HCT116 (cell line): ENCODE results near the gene IRF2BP2. TPM values are rescaled to one million over a fixed set of nuclear protein-coding genes. Genes with fewer than 3 reads are reported as not detected.

Experiments used
- ATAC-seq: fragments of 200-7000 bp; cut with Tn5 transposase; 2 replicates; pipeline ENCODE4 v1.9.1; 2020; ENCODE audit warnings: mild to moderate bottlenecking, moderate library complexity
- BruUV-seq: library from RNA; stranded (reverse); fragments of 400-500 nt; replicated peaks from 2 replicates; lab custom pipeline; 2021; lab: Mats Ljungman, UMichigan
- CTCF ChIA-PET: fragments of 300-600 bp; sonication (Branson Sonifier 250); formaldehyde crosslinking; loops from one replicate; lab custom pipeline; 2021; ENCODE audit warnings: antibody characterized with exemption; lab: Charles Lee
- POLR2A ChIA-PET: fragments of 300-600, 350-600 bp; sonication (Branson Sonifier 250); formaldehyde crosslinking; loops from one replicate; lab custom pipeline; 2021; ENCODE audit warnings: antibody characterized with exemption; lab: Charles Lee
- RAD21 ChIA-PET, 2 experiments: fragments of 300-600 bp; sonication (Branson Sonifier 250); formaldehyde crosslinking; loops; one replicate each; lab custom pipeline; 2023; ENCODE audit warnings: low total read pairs in 2 of 2; ENCODE audit not compliant: uncharacterized antibody in 2 of 2, unreplicated experiment in 2 of 2, low non-redundant PET in 1 of 2; lab: Charles Lee
- DNase-seq: peaks from one replicate; pipeline ENCODE4 v3.0.0-alpha.2; 2010; ENCODE audit warnings: low read depth, low spot score
- H2AFZ ChIP-seq: fragments of 200-600 bp; shearing (Covaris generic), sonication (generic); 2 replicates; pipeline ENCODE4 v1.6.1; 2017; ENCODE audit warnings: low read depth, mixed run types, mixed read lengths, antibody characterized with exemption, low read length; ENCODE audit not compliant: poor library complexity, severe bottlenecking
- H3K27ac ChIP-seq: 2 replicates; pipeline ENCODE4 v1.5.1; 2012; ENCODE audit warnings: low read depth, low read length
- H3K27me3 ChIP-seq: fragments of 200-600 bp; sonication (generic); 2 replicates; pipeline ENCODE4 v1.6.1; 2016; ENCODE audit warnings: mixed run types, low read length, mixed read lengths; ENCODE audit not compliant: insufficient read depth
- H3K36me3 ChIP-seq, 2 experiments: fragments of 200-500 bp in 1 of 2; fragments of 200-600 bp in 1 of 2; sonication (Bioruptor generic) in 1 of 2; sonication (generic) in 1 of 2; 2 replicates each; pipeline versions ENCODE4 v1.5.1 to v1.6.1; 2014 to 2016; ENCODE audit warnings: low read length in 2 of 2, inconsistent platforms in 1 of 2, mixed read lengths in 1 of 2, mixed run types in 1 of 2; ENCODE audit not compliant: insufficient read depth in 2 of 2, control insufficient read depth in 1 of 2
- H3K4me1 ChIP-seq, 2 experiments: fragments of 200-600 bp in 1 of 2; sonication (generic) in 1 of 2; 2 replicates each; pipeline versions ENCODE4 v1.5.1 to v1.6.1; 2012 to 2017; ENCODE audit warnings: low read length in 2 of 2, inconsistent platforms in 1 of 2, mild to moderate bottlenecking in 1 of 2, mixed read lengths in 1 of 2, mixed run types in 1 of 2, moderate library complexity in 1 of 2; ENCODE audit not compliant: insufficient read depth in 2 of 2, control insufficient read depth in 1 of 2
- H3K4me2 ChIP-seq: fragments of 200-600 bp; sonication (generic); 2 replicates; pipeline ENCODE4 v1.6.1; 2017; ENCODE audit warnings: mixed run types, low read length, mixed read lengths
- H3K4me3 ChIP-seq, 2 experiments: fragments of 200-600 bp in 1 of 2; sonication (generic) in 1 of 2; replicated peaks in 1 of 2; 2 replicates each; pipeline ENCODE4 v1.5.1; 2011 to 2016; ENCODE audit warnings: low read length in 2 of 2, control low read depth in 1 of 2, low read depth in 1 of 2, mild to moderate bottlenecking in 1 of 2, mixed read lengths in 1 of 2, mixed run types in 1 of 2
- H3K79me2 ChIP-seq: fragments of 200-600 bp; sonication (generic); 2 replicates; pipeline ENCODE4 v1.6.1; 2017; ENCODE audit warnings: mild to moderate bottlenecking, mixed run types, low read length, moderate library complexity, mixed read lengths; ENCODE audit not compliant: insufficient read depth
- H3K9ac ChIP-seq: fragments of 200-600 bp; sonication (generic); 2 replicates; pipeline ENCODE4 v1.6.1; 2016; ENCODE audit warnings: low read length, mixed read lengths
- H3K9me2 ChIP-seq: fragments of 200-600 bp; sonication (generic), shearing (Covaris generic); 2 replicates; pipeline ENCODE4 v1.6.1; 2017; ENCODE audit warnings: mixed run types, mild to moderate bottlenecking, moderate library complexity; ENCODE audit not compliant: insufficient read depth
- H3K9me3 ChIP-seq, 2 experiments: fragments of 200-500 bp in 1 of 2; fragments of 200-600 bp in 1 of 2; sonication (Bioruptor generic) in 1 of 2; sonication (generic) in 1 of 2; 2 replicates each; pipeline ENCODE4 v1.6.1; 2014 to 2017; ENCODE audit warnings: low read length in 2 of 2, mixed read lengths in 2 of 2, inconsistent platforms in 1 of 2, low read depth in 1 of 2, mild to moderate bottlenecking in 1 of 2, mixed run types in 1 of 2, moderate library complexity in 1 of 2; ENCODE audit not compliant: control insufficient read depth in 1 of 2, insufficient read depth in 1 of 2
- H4K20me1 ChIP-seq: fragments of 200-600 bp; sonication (generic), shearing (Covaris generic); 2 replicates; pipeline ENCODE4 v1.6.1; 2017; ENCODE audit warnings: mixed run types, mild to moderate bottlenecking, moderate library complexity; ENCODE audit not compliant: insufficient read depth
- CBX3 ChIP-seq: IDR thresholded peaks from 2 replicates; pipeline ENCODE4 v1.6.1; 2012; ENCODE audit warnings: low read depth
- CEBPB ChIP-seq: IDR thresholded peaks from 2 replicates; pipeline ENCODE4 v1.6.1; 2012; ENCODE audit warnings: low read depth
- EGR1 ChIP-seq: IDR thresholded peaks from 2 replicates; pipeline ENCODE4 v1.6.1; 2012; ENCODE audit warnings: low read depth
- ELF1 ChIP-seq: IDR thresholded peaks from 2 replicates; pipeline ENCODE4 v1.6.1; 2012; ENCODE audit warnings: low read depth, borderline replicate concordance
- EZH2 ChIP-seq: fragments of 200-600 bp; sonication (generic); IDR thresholded peaks from 2 replicates; pipeline ENCODE4 v1.6.1; 2017; ENCODE audit warnings: antibody characterized with exemption, mixed run types
- FOSL1 ChIP-seq: IDR thresholded peaks from 2 replicates; pipeline ENCODE4 v1.6.1; 2012; ENCODE audit warnings: low read depth
- JUND ChIP-seq: IDR thresholded peaks from 2 replicates; pipeline ENCODE4 v1.6.1; 2012
- POLR2A ChIP-seq: IDR thresholded peaks from 2 replicates; pipeline ENCODE4 v1.7.0; 2011; ENCODE audit warnings: borderline replicate concordance; ENCODE audit not compliant: insufficient read depth, insufficient read length; ENCODE audit errors: extremely low read depth
- POLR2AphosphoS5 ChIP-seq: IDR thresholded peaks from 2 replicates; pipeline ENCODE4 v1.6.1; 2011; ENCODE audit warnings: mild to moderate bottlenecking, low read depth, low read length, moderate library complexity
- RAD21 ChIP-seq: IDR thresholded peaks from 2 replicates; pipeline ENCODE4 v1.6.1; 2012; ENCODE audit warnings: low read depth, mild to moderate bottlenecking
- SIN3A ChIP-seq: IDR thresholded peaks from 2 replicates; pipeline ENCODE4 v1.6.1; 2012; ENCODE audit warnings: low read depth
- SRF ChIP-seq: IDR thresholded peaks from 2 replicates; pipeline ENCODE4 v1.6.1; 2012; ENCODE audit warnings: low read depth
- TCF7L2 ChIP-seq: IDR thresholded peaks from 2 replicates; pipeline ENCODE4 v1.7.0; 2011; ENCODE audit warnings: borderline replicate concordance, inconsistent platforms; ENCODE audit not compliant: insufficient read depth, insufficient read length; ENCODE audit errors: extremely low read depth
- ZFX ChIP-seq: fragments of 450-650 bp; IDR thresholded peaks from 2 replicates; pipeline ENCODE4 v1.6.1; 2017
- ZNF274 ChIP-seq: fragments of 200-500 bp; sonication (Bioruptor generic); IDR thresholded peaks from 2 replicates; pipeline ENCODE4 v1.6.1; 2014; ENCODE audit warnings: mild to moderate bottlenecking, low read depth, low read length, inconsistent platforms
- intact Hi-C: fragments of 100-400 bp; cut with micrococcal nuclease; formaldehyde crosslinking; loops from 2 replicates; pipeline ENCODE4 v1.10.0; 2022
- total RNA-seq: library from RNA; stranded (reverse); gene quantifications from one replicate; pipeline ENCODE4 v1.2.1, GENCODE V29; 2021; ENCODE audit not compliant: unreplicated experiment
- TF ChIP-seq, protein P1 (sequence below), 3 experiments: fragments of 200-600 bp in 1 of 3; sonication (generic) in 1 of 3; IDR thresholded peaks in 2 of 3; conservative IDR thresholded peaks in 1 of 3; 2 replicates each; pipeline ENCODE4 v1.5.1; 2012 to 2017; ENCODE audit warnings: low read depth in 2 of 3, low read length in 2 of 3, antibody characterized with exemption in 1 of 3, borderline replicate concordance in 1 of 3, control low read depth in 1 of 3, mild to moderate bottlenecking in 1 of 3, mixed read lengths in 1 of 3, mixed run types in 1 of 3, moderate library complexity in 1 of 3; ENCODE audit not compliant: insufficient read depth in 1 of 3
- TF ChIP-seq, protein P2 (sequence below): IDR thresholded peaks from 2 replicates; pipeline ENCODE4 v1.6.1; 2012; ENCODE audit warnings: low read depth
- TF ChIP-seq, protein P3 (sequence below): IDR thresholded peaks from 2 replicates; pipeline ENCODE4 v1.6.1; 2011; ENCODE audit warnings: mild to moderate bottlenecking, low read length, moderate library complexity; ENCODE audit not compliant: insufficient replicate concordance; ENCODE audit errors: extremely low read depth
- TF ChIP-seq, protein P4 (sequence below): IDR thresholded peaks from 2 replicates; pipeline ENCODE4 v1.6.1; 2012

IRF2BP2 gene
- total RNA-seq, 1 experiment from 2014 or later = 61.3 TPM

DNA sequence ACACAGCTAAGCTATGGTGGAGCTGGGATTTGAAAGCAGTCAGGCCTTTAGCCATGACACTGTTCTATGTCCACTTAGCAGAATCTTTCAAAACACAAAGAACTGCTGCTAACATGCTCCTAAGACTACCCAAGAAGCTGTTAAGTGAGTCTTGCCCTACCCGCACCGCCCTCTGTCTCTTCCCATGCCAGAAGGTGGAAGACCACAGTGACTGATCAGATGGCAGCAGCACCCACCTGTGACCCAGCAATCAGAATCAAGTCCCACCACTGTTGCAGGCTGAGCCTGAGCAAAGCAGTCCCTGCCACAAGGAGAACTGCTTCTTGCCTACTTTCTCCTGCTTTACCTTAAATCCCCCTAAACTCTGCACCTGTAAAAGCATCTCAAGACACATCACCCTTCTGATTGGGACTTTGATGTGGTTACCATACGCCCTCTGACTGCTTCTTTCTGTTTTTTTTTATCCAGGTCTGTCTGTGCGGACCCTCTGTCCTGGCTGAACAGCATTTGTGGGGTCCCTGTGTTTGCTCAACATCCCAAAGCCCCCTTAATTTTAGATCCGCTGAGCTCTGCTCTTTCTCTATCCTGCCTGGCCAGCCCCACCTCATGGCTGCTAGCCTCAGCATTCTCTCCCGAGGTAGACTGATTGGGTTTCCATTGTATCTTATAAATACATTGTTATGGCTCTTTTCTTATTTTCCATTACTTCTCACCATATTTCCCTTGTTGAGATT lies 16.0 kb downstream of the IRF2BP2 start:
- ChIA-PET POLR2A (interaction anchor here (0.7 kb wide), 1 partner anchor 19 kb away, joined by 3 read pairs; no protein-coding TSS in a partner anchor), CTCF (no interaction called here)
- no peak for DNase-seq
- Histone ChIP-seq H3K27me3 (no peaks in the 10 kb centered on the region), H2AFZ (no peak overlapping the region), H3K9me3 (no peaks in the 10 kb centered on the region), H3K9me2 (no peaks in the 10 kb centered on the region)
- TF ChIP-seq TCF7L2 (no peak), SRF (no peak), ZFX (no peak), RAD21 (no peak), CEBPB (no peak), JUND (no peak), CBX3 (no peak), EGR1 (no peak), POLR2A (no peak), FOSL1 (no peak), EZH2 (no peak), SIN3A (no peak), POLR2AphosphoS5 (no peak), ELF1 (no peak), ZNF274 (no peak)
- TF ChIP-seq, protein P1, sequence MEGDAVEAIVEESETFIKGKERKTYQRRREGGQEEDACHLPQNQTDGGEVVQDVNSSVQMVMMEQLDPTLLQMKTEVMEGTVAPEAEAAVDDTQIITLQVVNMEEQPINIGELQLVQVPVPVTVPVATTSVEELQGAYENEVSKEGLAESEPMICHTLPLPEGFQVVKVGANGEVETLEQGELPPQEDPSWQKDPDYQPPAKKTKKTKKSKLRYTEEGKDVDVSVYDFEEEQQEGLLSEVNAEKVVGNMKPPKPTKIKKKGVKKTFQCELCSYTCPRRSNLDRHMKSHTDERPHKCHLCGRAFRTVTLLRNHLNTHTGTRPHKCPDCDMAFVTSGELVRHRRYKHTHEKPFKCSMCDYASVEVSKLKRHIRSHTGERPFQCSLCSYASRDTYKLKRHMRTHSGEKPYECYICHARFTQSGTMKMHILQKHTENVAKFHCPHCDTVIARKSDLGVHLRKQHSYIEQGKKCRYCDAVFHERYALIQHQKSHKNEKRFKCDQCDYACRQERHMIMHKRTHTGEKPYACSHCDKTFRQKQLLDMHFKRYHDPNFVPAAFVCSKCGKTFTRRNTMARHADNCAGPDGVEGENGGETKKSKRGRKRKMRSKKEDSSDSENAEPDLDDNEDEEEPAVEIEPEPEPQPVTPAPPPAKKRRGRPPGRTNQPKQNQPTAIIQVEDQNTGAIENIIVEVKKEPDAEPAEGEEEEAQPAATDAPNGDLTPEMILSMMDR (IDR thresholded peaks at IDR 0.05 in 2 of 3, conservative IDR thresholded peaks at IDR 0.05 in 1 of 3; ENCODE audit: borderline replicate concordance in 1 of 3, insufficient read depth in 1 of 3, low read depth in 2 of 3, low read length in 2 of 3) = no peak
- TF ChIP-seq, protein P2, sequence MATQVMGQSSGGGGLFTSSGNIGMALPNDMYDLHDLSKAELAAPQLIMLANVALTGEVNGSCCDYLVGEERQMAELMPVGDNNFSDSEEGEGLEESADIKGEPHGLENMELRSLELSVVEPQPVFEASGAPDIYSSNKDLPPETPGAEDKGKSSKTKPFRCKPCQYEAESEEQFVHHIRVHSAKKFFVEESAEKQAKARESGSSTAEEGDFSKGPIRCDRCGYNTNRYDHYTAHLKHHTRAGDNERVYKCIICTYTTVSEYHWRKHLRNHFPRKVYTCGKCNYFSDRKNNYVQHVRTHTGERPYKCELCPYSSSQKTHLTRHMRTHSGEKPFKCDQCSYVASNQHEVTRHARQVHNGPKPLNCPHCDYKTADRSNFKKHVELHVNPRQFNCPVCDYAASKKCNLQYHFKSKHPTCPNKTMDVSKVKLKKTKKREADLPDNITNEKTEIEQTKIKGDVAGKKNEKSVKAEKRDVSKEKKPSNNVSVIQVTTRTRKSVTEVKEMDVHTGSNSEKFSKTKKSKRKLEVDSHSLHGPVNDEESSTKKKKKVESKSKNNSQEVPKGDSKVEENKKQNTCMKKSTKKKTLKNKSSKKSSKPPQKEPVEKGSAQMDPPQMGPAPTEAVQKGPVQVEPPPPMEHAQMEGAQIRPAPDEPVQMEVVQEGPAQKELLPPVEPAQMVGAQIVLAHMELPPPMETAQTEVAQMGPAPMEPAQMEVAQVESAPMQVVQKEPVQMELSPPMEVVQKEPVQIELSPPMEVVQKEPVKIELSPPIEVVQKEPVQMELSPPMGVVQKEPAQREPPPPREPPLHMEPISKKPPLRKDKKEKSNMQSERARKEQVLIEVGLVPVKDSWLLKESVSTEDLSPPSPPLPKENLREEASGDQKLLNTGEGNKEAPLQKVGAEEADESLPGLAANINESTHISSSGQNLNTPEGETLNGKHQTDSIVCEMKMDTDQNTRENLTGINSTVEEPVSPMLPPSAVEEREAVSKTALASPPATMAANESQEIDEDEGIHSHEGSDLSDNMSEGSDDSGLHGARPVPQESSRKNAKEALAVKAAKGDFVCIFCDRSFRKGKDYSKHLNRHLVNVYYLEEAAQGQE = no peak
- TF ChIP-seq, protein P3, sequence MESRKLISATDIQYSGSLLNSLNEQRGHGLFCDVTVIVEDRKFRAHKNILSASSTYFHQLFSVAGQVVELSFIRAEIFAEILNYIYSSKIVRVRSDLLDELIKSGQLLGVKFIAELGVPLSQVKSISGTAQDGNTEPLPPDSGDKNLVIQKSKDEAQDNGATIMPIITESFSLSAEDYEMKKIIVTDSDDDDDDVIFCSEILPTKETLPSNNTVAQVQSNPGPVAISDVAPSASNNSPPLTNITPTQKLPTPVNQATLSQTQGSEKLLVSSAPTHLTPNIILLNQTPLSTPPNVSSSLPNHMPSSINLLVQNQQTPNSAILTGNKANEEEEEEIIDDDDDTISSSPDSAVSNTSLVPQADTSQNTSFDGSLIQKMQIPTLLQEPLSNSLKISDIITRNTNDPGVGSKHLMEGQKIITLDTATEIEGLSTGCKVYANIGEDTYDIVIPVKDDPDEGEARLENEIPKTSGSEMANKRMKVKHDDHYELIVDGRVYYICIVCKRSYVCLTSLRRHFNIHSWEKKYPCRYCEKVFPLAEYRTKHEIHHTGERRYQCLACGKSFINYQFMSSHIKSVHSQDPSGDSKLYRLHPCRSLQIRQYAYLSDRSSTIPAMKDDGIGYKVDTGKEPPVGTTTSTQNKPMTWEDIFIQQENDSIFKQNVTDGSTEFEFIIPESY = no peak
- TF ChIP-seq, protein P4, sequence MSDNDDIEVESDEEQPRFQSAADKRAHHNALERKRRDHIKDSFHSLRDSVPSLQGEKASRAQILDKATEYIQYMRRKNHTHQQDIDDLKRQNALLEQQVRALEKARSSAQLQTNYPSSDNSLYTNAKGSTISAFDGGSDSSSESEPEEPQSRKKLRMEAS = no peak
- TF ChIP-seq, all 23 proteins: peak for 0
- Histone ChIP-seq H3K4me2 (no peak overlapping the region), H3K9ac (no peak overlapping the region), H3K27ac (no peak overlapping the region), H4K20me1 (0 out of 2 replicates have a peak, but pooled peaks cover 3% of the 10 kb centered on the region), H3K79me2 (no peaks in the 10 kb centered on the region), H3K4me3 (no peak overlapping the region), H3K36me3 (no peaks in the 10 kb centered on the region), H3K4me1 (peaks cover 3 to 4% of the 10 kb centered on the region in 2 experiments; a peak in 3 of 4 replicates)
- ATAC-seq = no peak
- BruUV-seq = no TSS peak
- intact Hi-C loops = no loop called here
- RAD21 ChIA-PET = no interaction called here
